Osteocyte (in vitro differentiated cells): ENCODE data around the gene ZDHHC14. TPM values are rescaled to one million over a fixed set of nuclear protein-coding genes. Genes with fewer than 3 reads are reported as not detected.

Source experiments
- DNase-seq: peaks from one replicate; pipeline ENCODE4 v3.0.0; 2021; ENCODE audit warnings: mixed read lengths; ENCODE audit not compliant: unreplicated experiment; ENCODE audit errors: extremely low spot score
- H3K27ac Mint-ChIP-seq: one replicate; pipeline ENCODE4 v1.8.0; 2021; ENCODE audit warnings: mild to moderate bottlenecking, mixed read lengths; ENCODE audit not compliant: unreplicated experiment
- H3K27me3 Mint-ChIP-seq: one replicate; pipeline ENCODE4 v1.8.0; 2021; ENCODE audit warnings: mixed read lengths; ENCODE audit not compliant: unreplicated experiment
- H3K36me3 Mint-ChIP-seq: one replicate; pipeline ENCODE4 v1.8.0; 2021; ENCODE audit warnings: mixed read lengths; ENCODE audit not compliant: unreplicated experiment
- H3K4me1 Mint-ChIP-seq: one replicate; pipeline ENCODE4 v1.8.0; 2021; ENCODE audit warnings: mixed read lengths; ENCODE audit not compliant: unreplicated experiment
- H3K4me3 Mint-ChIP-seq: one replicate; pipeline ENCODE4 v1.8.0; 2021; ENCODE audit warnings: mild to moderate bottlenecking, moderate library complexity, mixed read lengths; ENCODE audit not compliant: unreplicated experiment
- H3K9me3 Mint-ChIP-seq: one replicate; pipeline ENCODE4 v1.8.0; 2021; ENCODE audit warnings: mixed read lengths; ENCODE audit not compliant: unreplicated experiment
- total RNA-seq: library from RNA; stranded (reverse); gene quantifications from 2 replicates; pipeline ENCODE4 v1.2.1, GENCODE V29; 2021
- TF ChIP-seq, protein P1 (sequence below): fragments of 200-600 bp; sonication (generic); IDR thresholded peaks from 2 replicates; pipeline ENCODE4 v1.5.0; 2021; ENCODE audit warnings: antibody characterized with exemption, mild to moderate bottlenecking, moderate library complexity

The ZDHHC14 gene
- total RNA-seq, 1 donor from 2014 or later: 9.1 TPM

- H3K9me3 Mint-ChIP-seq: no peaks in the 10 kb centered on the region
- H3K36me3 Mint-ChIP-seq: no peaks in the 10 kb centered on the region
- TF ChIP-seq, protein P1, sequence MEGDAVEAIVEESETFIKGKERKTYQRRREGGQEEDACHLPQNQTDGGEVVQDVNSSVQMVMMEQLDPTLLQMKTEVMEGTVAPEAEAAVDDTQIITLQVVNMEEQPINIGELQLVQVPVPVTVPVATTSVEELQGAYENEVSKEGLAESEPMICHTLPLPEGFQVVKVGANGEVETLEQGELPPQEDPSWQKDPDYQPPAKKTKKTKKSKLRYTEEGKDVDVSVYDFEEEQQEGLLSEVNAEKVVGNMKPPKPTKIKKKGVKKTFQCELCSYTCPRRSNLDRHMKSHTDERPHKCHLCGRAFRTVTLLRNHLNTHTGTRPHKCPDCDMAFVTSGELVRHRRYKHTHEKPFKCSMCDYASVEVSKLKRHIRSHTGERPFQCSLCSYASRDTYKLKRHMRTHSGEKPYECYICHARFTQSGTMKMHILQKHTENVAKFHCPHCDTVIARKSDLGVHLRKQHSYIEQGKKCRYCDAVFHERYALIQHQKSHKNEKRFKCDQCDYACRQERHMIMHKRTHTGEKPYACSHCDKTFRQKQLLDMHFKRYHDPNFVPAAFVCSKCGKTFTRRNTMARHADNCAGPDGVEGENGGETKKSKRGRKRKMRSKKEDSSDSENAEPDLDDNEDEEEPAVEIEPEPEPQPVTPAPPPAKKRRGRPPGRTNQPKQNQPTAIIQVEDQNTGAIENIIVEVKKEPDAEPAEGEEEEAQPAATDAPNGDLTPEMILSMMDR: no peak
- H3K4me1 Mint-ChIP-seq: peaks cover 12% of the 10 kb centered on the region
- H3K4me3 Mint-ChIP-seq: no peak overlapping the region
- no peak for DNase-seq
- no peak overlapping the region for H3K27ac Mint-ChIP-seq
- H3K27me3 Mint-ChIP-seq: no peaks in the 10 kb centered on the region
These were observed 221.7 kb downstream of the ZDHHC14 start for GRCh38 chr6:157602521-157603295.

DNA sequence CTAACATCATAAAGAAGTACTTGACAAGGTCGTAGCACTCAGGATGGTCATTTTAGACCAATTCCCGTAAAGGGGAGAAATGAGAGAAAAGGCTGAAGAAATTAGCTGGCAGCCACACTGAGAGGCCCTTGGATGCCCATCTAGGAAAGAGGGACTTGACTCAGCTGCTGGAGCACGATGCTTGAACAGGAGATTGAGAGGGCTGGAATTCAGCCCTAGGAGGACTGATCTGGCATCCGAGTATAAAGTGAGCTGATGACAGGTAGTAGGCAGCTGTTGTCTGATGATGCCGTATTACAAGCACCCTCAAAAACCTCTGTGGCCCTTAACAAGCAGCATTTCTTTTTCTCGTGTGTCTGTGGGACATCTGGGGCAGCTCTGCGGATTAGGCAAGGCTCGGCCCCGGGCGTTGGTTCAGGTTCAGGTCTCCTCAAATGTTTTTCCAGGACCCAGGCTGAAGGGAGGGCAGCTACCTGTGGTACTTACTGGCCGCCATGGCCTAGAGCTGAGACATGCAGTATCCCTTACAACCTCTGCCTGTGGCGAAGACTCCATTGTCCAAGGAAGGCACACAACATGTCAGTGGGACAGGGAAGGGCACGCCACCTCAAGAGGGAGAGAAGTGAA lies 222.4 kb downstream of the ZDHHC14 start:
- H3K36me3 Mint-ChIP-seq: no peaks in the 10 kb centered on the region
- no peak overlapping the region for H3K27ac Mint-ChIP-seq
- no peaks in the 10 kb centered on the region for H3K9me3 Mint-ChIP-seq
- DNase-seq: no peak
- TF ChIP-seq, protein P1: no peak
- no peak overlapping the region for H3K4me3 Mint-ChIP-seq
- H3K27me3 Mint-ChIP-seq: no peaks in the 10 kb centered on the region
- peaks cover 16% of the 10 kb centered on the region for H3K4me1 Mint-ChIP-seq

DNA sequence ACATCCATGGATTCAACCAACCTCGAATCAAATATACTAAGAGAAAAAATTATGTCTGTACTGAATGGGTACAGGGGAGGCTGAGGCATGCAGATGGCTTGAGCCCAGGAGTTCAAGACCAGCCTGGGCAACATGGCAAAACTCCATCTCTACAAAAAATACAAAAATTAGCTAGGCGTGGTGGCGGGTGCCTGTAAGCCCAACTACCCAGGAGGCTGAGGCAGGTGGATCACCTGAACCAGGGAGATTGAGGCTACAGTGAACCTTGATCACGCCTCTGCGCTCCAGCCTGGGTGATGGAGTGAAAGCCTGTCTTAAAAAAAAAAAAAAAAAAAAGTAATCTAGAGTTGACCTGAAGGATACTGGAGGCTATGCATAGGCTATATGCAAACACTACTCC lies 223.0 kb downstream of the ZDHHC14 start:
- Mint-ChIP-seq H3K36me3 (no peaks in the 10 kb centered on the region), H3K9me3 (no peaks in the 10 kb centered on the region), H3K27me3 (no peaks in the 10 kb centered on the region), H3K4me3 (no peak overlapping the region), H3K4me1 (peaks cover 16% of the 10 kb centered on the region), H3K27ac (no peak overlapping the region)
- TF ChIP-seq, protein P1: no peak
- no peak for DNase-seq

DNA sequence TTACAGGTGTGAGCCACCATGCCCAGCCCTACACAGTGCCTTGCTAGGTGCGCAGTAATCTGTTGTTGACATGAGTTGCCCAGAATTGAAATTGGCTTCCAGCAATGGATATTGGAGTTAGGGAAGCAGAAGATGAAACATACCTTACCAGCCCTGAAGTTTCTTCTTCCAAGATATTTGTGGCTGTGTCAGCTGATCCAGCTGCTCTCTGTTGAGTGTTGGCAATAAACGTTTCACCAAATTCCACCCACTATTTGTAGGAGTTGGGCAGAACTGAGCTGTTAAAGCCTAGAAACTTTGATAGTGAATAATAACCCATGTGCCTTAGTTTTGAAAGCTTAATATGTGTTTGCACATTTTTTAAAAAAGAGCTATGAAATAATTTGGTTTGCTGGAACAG lies 223.8 kb downstream of the ZDHHC14 start:
- H3K4me3 Mint-ChIP-seq: no peak overlapping the region
- no peaks in the 10 kb centered on the region for H3K9me3 Mint-ChIP-seq
- TF ChIP-seq, protein P1: no peak
- H3K27ac Mint-ChIP-seq: no peak overlapping the region
- peaks cover 16% of the 10 kb centered on the region for H3K4me1 Mint-ChIP-seq
- no peak for DNase-seq
- H3K27me3 Mint-ChIP-seq: no peaks in the 10 kb centered on the region
- no peaks in the 10 kb centered on the region for H3K36me3 Mint-ChIP-seq

- no peak overlapping the region for H3K4me3 Mint-ChIP-seq
- TF ChIP-seq, protein P1: no peak
- no peaks in the 10 kb centered on the region for H3K27me3 Mint-ChIP-seq
These were observed 224.5 kb downstream of the ZDHHC14 start for GRCh38 chr6:157605484-157605883.

More at GRCh38 chr6:157605484-157605883, 224.5 kb downstream of the ZDHHC14 start:
- Mint-ChIP-seq H3K27ac (no peak overlapping the region), H3K4me1 (peaks cover 16% of the 10 kb centered on the region), H3K36me3 (no peaks in the 10 kb centered on the region), H3K9me3 (no peaks in the 10 kb centered on the region)
- DNase-seq: no peak
